ENCODE measurements around the gene PTPRK. TPM values are rescaled to one million over a fixed set of nuclear protein-coding genes. Genes with fewer than 3 reads are reported as not detected.

PTPRK gene
- total and polyA plus RNA-seq, 2 of the 8 experiments (the other 6 are each of a cell fraction or from before 2014, with no cell fraction given), result 11.4 to 47.3 TPM

DNA sequence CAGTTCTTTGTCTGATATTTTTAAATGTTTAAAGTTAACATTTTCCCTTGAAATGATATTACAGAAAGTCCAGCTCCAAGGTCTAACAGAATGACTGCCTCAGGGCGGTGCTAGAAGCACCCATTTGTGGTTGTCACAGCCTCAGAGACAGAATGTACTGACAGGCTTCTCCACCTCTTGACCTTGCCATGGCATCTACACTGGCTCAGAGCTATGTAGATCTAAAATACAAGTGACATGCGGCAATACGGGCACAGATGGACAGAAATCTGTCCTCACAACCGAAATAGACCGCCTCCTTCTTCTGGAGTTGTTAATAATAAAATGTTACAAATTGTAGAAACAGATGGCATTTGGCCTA is 452.3 kb downstream of the PTPRK start:
- H2BK120ac ChIP-seq (replicated peaks; ENCODE audit: low read depth, low read length), result no peak overlapping the region
- H2AK5ac ChIP-seq (ENCODE audit: low read depth, low read length), result no peak overlapping the region
- no peak for TF ChIP-seq CTBP2 (IDR thresholded peaks at IDR 0.05; ENCODE audit: borderline replicate concordance, insufficient read depth, insufficient read length, low read length)
- TF ChIP-seq RAD21 (IDR thresholded peaks at IDR 0.05 in 1 of 2, conservative IDR thresholded peaks at IDR 0.05 in 1 of 2; ENCODE audit: low read depth in 2 of 2, low read length in 2 of 2), result peak in 1 of 2 experiments; percentile 14; a peak in 1 of 4 replicates
- no peak overlapping the region for H2BK5ac ChIP-seq (ENCODE audit: low read depth, low read length)
- DNase-seq (ENCODE audit: low read depth in 1 of 2, low spot score in 2 of 2) (no peak), FAIRE-seq (no peak)
- H2AFZ ChIP-seq (ENCODE audit: low read length), result no peak overlapping the region
- no peaks in the 10 kb centered on the region for H3K36me3 ChIP-seq (ENCODE audit: control insufficient read depth in 2 of 4, insufficient read depth in 4 of 4, low read length in 3 of 4)
- no peak overlapping the region for H3K4me3 ChIP-seq (ENCODE audit: extremely low read depth in 1 of 4, insufficient read depth in 2 of 4, low read depth in 3 of 4, low read length in 4 of 4)
- no peak overlapping the region for H2BK20ac ChIP-seq (ENCODE audit: low read length)
- H2BK12ac ChIP-seq (ENCODE audit: low read depth, low read length), result no peak overlapping the region
- H3K4ac ChIP-seq (replicated peaks; ENCODE audit: insufficient read length, low read depth, low read length), result no peak overlapping the region
- H3K14ac ChIP-seq (ENCODE audit: insufficient read length), result no peak overlapping the region
- ChIA-PET CTCF (ENCODE audit: partially characterized antibody) (interaction anchor here (1.5 kb wide), 1 partner anchor 13 kb away, joined by 4 read pairs; no protein-coding TSS in a partner anchor), POLR2A (ENCODE audit: partially characterized antibody) (no interaction called here)
- no peak overlapping the region for H3K4me2 ChIP-seq (ENCODE audit: insufficient read depth in 1 of 2, low read depth in 2 of 2, low read length in 2 of 2)
- no peak overlapping the region for H4K8ac ChIP-seq (ENCODE audit: extremely low read depth, insufficient read depth, low read length)
- H4K5ac ChIP-seq (ENCODE audit: insufficient read length, low read depth, low read length), result no peak overlapping the region
- 95% methylated on average over 5 of the region's 5 CpGs; no CpG with 5 or more reads in 1 of the 2 experiments for WGBS, 2 experiments (ENCODE audit: extremely low coverage in 1 of 2, insufficient coverage in 1 of 2, insufficient read length in 1 of 2, insufficient replicate concordance in 2 of 2, low coverage in 1 of 2, low lambda C conversion rate in 2 of 2, missing lambda C conversion rate in 1 of 2)
- no peaks in the 10 kb centered on the region for H3K79me1 ChIP-seq (ENCODE audit: low read depth, low read length)
- H3K23me2 ChIP-seq (ENCODE audit: low read depth, low read length), result no peaks in the 10 kb centered on the region
- H4K20me1 ChIP-seq (replicated peaks in 1 of 2; ENCODE audit: control insufficient read depth in 1 of 2, insufficient read depth in 2 of 2, low read length in 2 of 2), result no peaks in the 10 kb centered on the region
- no peak overlapping the region for H3K56ac ChIP-seq (replicated peaks; ENCODE audit: insufficient read length, low read depth, low read length)
- H3K4me1 ChIP-seq (replicated peaks in 1 of 4; ENCODE audit: control insufficient read depth in 3 of 4, insufficient read depth in 4 of 4, low read length in 3 of 4), result peaks cover 0 to 6% (median 2%) of the 10 kb centered on the region in 4 experiments; a peak in 3 of 7 replicates
- H3K27me3 ChIP-seq (replicated peaks in 1 of 4; ENCODE audit: control insufficient read depth in 3 of 4, extremely low read depth in 1 of 4, insufficient read depth in 3 of 4, low read length in 3 of 4), result no peaks in the 10 kb centered on the region
- no peak overlapping the region for H3K27ac ChIP-seq (ENCODE audit: low read depth, low read length)
- H2BK15ac ChIP-seq (ENCODE audit: low read length), result no peak overlapping the region
- H4K91ac ChIP-seq (replicated peaks; ENCODE audit: insufficient read length, low read length), result no peak overlapping the region
- H3K18ac ChIP-seq (ENCODE audit: extremely low read depth, low read length), result no peak overlapping the region
- no peaks in the 10 kb centered on the region for H3K9me3 ChIP-seq (ENCODE audit: insufficient read depth in 2 of 2, low read depth in 1 of 2, low read length in 1 of 2)
- H3K23ac ChIP-seq (ENCODE audit: insufficient read length), result no peak overlapping the region
- H3K9ac ChIP-seq (replicated peaks in 1 of 4; ENCODE audit: extremely low read depth in 1 of 4, low read depth in 3 of 4, low read length in 3 of 4), result no peak overlapping the region
- H3K79me2 ChIP-seq (ENCODE audit: control insufficient read depth in 1 of 2, insufficient read depth in 2 of 2, low read length in 2 of 2), result no peaks in the 10 kb centered on the region
